ENCODE measurements around the gene SUCLG2. TPM values are rescaled to one million over a fixed set of nuclear protein-coding genes. Genes with fewer than 3 reads are reported as not detected.

The SUCLG2 gene
- total RNA-seq, 1 experiment from 2014 or later, result 59.4 TPM

DNA sequence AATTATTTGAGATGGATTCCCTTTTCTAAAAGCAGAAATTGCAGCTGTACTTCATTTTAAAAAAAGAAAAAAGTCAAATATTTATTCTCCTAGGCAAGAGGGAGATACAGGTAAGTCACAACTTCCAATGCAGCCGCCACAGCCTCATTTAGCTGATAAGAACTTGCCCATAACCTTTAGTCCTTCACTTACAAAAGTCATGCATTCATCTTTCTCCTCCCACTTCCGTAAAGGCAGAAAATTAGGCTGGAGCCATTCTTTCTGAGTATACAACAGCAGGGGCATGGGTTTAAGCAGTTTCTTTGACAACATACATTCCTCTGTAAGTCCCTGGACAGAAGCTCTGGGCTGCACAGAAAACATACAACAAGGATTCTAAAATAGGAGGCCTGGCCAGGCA is 4.3 kb downstream of the SUCLG2 start:
- Histone ChIP-seq H4K20me1 (ENCODE audit: insufficient read depth) (no peaks in the 10 kb centered on the region), H3F3A (ENCODE audit: insufficient read depth, low read depth) (peaks cover 5% of the 10 kb centered on the region; the same call in 1 of the 2 replicates), H3K9me2 (ENCODE audit: insufficient read depth) (no peaks in the 10 kb centered on the region), H3K4me1 (replicated peaks; ENCODE audit: insufficient read depth) (peaks cover 14% of the 10 kb centered on the region), H3K27ac (no peak overlapping the region), H3K9me3 (ENCODE audit: insufficient read depth, low read depth) (no peaks in the 10 kb centered on the region), H3K27me3 (ENCODE audit: insufficient read depth, low read depth) (no peaks in the 10 kb centered on the region), H3K79me2 (ENCODE audit: low read depth) (peaks cover 16% of the 10 kb centered on the region; the same call in 1 of the 2 replicates), H3K4me3 (no peak overlapping the region), H2AFZ (no peak overlapping the region), H3K36me3 (ENCODE audit: low read depth) (no peaks in the 10 kb centered on the region; the same call in 1 of the 2 replicates), H3K4me2 (no peak overlapping the region)
- no peak for DNase-seq
- POLR2A ChIA-PET (ENCODE audit: unreplicated experiment), result no interaction called here
- no TSS peak for BruUV-seq (replicated peaks)
- intact Hi-C loops (cut with micrococcal nuclease; ENCODE audit: unreplicated experiment), result no loop called here
- TF ChIP-seq, protein P1, sequence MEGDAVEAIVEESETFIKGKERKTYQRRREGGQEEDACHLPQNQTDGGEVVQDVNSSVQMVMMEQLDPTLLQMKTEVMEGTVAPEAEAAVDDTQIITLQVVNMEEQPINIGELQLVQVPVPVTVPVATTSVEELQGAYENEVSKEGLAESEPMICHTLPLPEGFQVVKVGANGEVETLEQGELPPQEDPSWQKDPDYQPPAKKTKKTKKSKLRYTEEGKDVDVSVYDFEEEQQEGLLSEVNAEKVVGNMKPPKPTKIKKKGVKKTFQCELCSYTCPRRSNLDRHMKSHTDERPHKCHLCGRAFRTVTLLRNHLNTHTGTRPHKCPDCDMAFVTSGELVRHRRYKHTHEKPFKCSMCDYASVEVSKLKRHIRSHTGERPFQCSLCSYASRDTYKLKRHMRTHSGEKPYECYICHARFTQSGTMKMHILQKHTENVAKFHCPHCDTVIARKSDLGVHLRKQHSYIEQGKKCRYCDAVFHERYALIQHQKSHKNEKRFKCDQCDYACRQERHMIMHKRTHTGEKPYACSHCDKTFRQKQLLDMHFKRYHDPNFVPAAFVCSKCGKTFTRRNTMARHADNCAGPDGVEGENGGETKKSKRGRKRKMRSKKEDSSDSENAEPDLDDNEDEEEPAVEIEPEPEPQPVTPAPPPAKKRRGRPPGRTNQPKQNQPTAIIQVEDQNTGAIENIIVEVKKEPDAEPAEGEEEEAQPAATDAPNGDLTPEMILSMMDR (conservative IDR thresholded peaks at IDR 0.05), result no peak
- no peak for TF ChIP-seq EZH2 (IDR thresholded peaks at IDR 0.05; ENCODE audit: low read depth)
- CTCF ChIA-PET, result no interaction called here

DNA sequence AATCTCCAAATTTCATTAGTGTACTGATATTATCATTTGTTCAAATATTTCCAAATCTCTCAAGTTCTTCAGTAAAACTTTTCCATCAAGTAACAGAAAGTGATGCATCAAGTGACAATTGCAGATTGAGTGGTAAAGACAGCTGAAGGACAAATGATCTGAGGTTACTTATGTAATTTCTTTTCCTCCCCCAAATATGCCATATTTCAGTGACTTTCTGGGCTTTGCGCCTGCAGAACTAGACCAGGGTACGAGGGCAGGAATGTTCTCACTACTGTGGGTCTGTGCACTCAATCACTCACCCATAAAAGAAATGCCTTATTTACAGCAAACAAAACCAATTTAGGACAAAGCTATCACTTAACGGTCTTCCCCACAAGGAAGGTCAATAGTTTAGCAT is 4.7 kb downstream of the SUCLG2 start:
- intact Hi-C loops (cut with micrococcal nuclease; ENCODE audit: unreplicated experiment), result no loop called here
- CTCF ChIA-PET, result no interaction called here
- no peak overlapping the region for H3K27ac ChIP-seq

DNA sequence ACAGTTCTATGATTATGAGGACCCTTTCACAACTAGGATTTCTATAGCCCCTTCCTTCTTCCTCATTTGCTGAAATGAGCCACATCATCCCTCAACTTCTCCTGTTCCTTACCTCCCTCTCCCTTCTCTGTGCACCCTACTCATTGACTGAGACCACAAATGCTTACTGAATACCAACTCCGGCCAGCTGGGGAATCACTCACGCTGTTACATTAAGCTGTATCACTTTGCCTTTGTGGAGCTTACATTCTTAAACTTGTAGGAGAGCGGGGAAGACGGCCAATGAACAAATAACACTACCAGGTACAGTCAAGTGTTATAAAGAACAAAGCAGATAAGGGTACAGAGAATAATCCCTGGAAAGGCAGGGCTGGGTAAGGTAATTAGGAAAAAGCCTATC is 5.7 kb downstream of the SUCLG2 start:
- Histone ChIP-seq H3K27ac (no peak overlapping the region), H3K4me3 (no peak overlapping the region), H3K79me2 (ENCODE audit: low read depth) (peaks cover 14% of the 10 kb centered on the region; the same call in 1 of the 2 replicates), H3F3A (ENCODE audit: insufficient read depth, low read depth) (peaks cover 5% of the 10 kb centered on the region; the same call in 1 of the 2 replicates), H4K20me1 (ENCODE audit: insufficient read depth) (no peaks in the 10 kb centered on the region), H3K9me3 (ENCODE audit: insufficient read depth, low read depth) (no peaks in the 10 kb centered on the region), H3K36me3 (ENCODE audit: low read depth) (no peaks in the 10 kb centered on the region; the same call in 1 of the 2 replicates), H2AFZ (no peak overlapping the region), H3K4me2 (no peak overlapping the region), H3K9me2 (ENCODE audit: insufficient read depth) (no peaks in the 10 kb centered on the region), H3K27me3 (ENCODE audit: insufficient read depth, low read depth) (no peaks in the 10 kb centered on the region), H3K4me1 (replicated peaks; ENCODE audit: insufficient read depth) (peaks cover 14% of the 10 kb centered on the region)
- no TSS peak for BruUV-seq (replicated peaks)
- no peak for DNase-seq
- intact Hi-C loops (cut with micrococcal nuclease; ENCODE audit: unreplicated experiment), result no loop called here
- TF ChIP-seq EZH2 (IDR thresholded peaks at IDR 0.05; ENCODE audit: low read depth), result no peak
- TF ChIP-seq, protein P1 (conservative IDR thresholded peaks at IDR 0.05), result no peak
- ChIA-PET POLR2A (ENCODE audit: unreplicated experiment) (no interaction called here), CTCF (no interaction called here)

More for the DNA sequence above, 4.7 kb downstream of the SUCLG2 start:
- H3K79me2 ChIP-seq (ENCODE audit: low read depth), result peaks cover 16% of the 10 kb centered on the region; the same call in 1 of the 2 replicates
- H3K4me2 ChIP-seq, result no peak overlapping the region
- TF ChIP-seq EZH2 (IDR thresholded peaks at IDR 0.05; ENCODE audit: low read depth), result no peak
- TF ChIP-seq, protein P1 (conservative IDR thresholded peaks at IDR 0.05), result no peak
- no peak overlapping the region for H2AFZ ChIP-seq
- H3F3A ChIP-seq (ENCODE audit: insufficient read depth, low read depth), result peaks cover 5% of the 10 kb centered on the region; the same call in 1 of the 2 replicates
- no peaks in the 10 kb centered on the region for H3K27me3 ChIP-seq (ENCODE audit: insufficient read depth, low read depth)
- H3K9me2 ChIP-seq (ENCODE audit: insufficient read depth), result no peaks in the 10 kb centered on the region
- H3K9me3 ChIP-seq (ENCODE audit: insufficient read depth, low read depth), result no peaks in the 10 kb centered on the region
- POLR2A ChIA-PET (ENCODE audit: unreplicated experiment), result interaction anchor here (0.6 kb wide), 1 partner anchor 126 kb away, joined by 4 read pairs; no protein-coding TSS in a partner anchor
- BruUV-seq (replicated peaks), result no TSS peak
- no peak for DNase-seq
- no peaks in the 10 kb centered on the region for H4K20me1 ChIP-seq (ENCODE audit: insufficient read depth)
- no peaks in the 10 kb centered on the region; the same call in 1 of the 2 replicates for H3K36me3 ChIP-seq (ENCODE audit: low read depth)
- no peak overlapping the region for H3K4me3 ChIP-seq
- peaks cover 14% of the 10 kb centered on the region for H3K4me1 ChIP-seq (replicated peaks; ENCODE audit: insufficient read depth)
